HG03457 (cell line): ENCODE measurements around the gene RGS7.
"Not testable (repeated sequence)": the region's sequence is repeated elsewhere in the genome, so short reads cannot be mapped to it uniquely, and the experiment has no call there.

Experiments
- ATAC-seq: cut with Tn5 transposase; IDR thresholded peaks from one replicate; pipeline ENCODE4 v1.9.1; 2021; ENCODE audit warnings: moderate number of reproducible peaks; ENCODE audit not compliant: unreplicated experiment

Gene RGS7

DNA sequence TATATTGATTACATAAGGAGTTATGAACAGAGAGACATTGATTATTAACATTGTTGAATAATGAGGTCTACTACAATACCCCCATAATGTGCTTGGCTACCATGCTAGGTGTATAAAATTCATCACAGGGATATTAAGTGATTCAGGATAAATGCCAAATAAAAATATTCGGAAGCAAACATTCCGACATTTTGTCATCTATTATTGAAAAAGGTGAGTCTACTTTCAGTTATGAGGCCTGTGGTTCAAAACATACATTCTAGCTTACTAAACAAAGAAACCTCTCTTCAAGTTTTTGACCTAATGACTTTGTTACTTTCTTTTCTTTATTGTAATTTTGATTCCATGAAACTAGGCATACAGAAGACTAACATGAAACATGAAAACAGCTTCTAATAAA is 554.7 kb downstream of the RGS7 start:
- no peak for ATAC-seq

DNA sequence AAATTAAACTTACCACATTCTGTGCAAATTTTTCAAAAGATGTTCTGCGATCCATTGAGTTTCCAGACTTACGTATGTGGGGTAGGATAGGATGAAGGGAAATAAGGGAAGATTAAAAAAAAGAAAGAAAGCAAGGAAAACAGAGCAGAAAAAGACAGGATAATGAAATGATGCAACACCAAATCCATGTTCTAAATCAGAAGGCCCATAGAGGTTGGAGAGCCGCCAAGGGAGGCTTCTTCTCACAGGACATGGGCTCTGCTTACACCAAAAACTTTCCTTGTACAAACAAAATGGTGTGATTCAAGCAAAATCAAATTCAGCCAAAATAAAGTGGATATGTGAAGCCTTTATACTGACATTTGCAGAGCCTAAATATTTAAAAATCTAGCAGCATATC is 555.6 kb downstream of the RGS7 start:
- no peak for ATAC-seq

DNA sequence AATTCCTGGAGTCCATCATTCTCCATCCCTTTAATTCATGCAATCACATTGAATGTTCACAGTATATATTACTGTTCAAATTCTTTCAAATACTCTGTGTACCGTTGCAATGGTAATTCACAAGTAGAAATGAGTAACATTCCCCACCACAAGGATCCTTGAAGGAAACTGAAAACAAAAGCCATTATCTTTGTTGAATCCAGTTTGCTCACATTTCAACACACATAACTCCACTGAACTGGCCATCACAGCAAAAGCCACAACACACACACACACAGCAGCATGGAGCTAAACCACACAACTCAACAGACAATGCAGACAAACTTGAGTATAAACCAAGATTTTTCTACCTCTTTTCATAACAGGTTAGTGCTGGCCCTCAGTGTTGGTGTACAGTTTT is 556.7 kb downstream of the RGS7 start:
- no peak for ATAC-seq

DNA sequence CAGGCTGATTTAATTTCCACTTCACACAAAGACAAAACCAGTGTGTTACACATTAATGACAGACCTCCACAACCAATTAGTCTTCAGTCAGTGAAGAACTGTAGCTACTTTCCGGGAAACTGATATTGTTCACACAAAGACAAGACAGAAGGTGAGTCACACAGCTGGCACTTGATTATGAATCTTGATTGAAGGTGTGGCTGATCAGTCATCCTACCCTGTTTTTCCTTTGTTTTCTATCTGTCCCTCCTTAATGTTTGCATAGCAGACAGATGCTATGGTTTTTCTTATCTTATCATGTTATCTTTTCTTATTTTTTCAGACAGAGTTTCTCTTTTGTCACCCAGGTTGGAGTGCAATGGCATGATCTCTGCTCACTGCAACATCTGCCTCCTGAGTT is 560.0 kb downstream of the RGS7 start:
- ATAC-seq = no peak

DNA sequence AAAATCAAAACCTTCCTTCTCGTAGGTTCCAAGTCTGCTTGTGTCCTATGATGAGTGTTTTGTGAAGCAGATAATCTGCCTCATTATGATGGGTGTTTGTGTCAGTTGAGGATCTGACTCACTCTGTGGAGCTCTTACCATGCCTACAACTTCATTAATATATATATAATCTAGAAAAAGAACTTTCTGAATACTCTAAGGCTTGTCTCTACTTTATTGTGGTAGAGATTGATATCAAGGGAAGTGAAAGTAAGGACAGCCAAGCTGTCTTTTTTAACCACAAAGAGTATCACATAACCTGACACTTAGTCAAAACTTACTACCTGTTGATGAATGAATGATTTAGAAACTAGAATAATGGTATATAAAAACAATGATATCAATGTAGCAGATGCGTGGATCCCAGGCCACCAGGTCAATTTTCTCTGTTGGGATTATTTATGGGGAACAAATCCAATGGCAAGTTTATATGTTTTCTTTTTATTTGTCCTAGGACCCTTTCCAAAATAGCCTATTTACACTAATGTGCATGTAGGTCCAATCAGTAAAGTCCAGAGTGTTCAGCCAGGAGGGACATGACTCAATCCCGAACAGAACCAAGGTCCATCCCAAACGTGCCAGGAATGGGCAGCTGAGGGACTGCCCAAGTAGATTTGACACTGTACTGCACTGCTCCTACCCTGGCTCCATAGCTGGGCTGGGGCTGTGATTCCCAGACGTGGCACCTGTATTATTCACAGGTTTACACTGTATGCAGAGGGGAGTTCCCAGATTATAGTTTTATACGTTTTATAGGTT is 562.8 kb downstream of the RGS7 start:
- ATAC-seq = no peak

DNA sequence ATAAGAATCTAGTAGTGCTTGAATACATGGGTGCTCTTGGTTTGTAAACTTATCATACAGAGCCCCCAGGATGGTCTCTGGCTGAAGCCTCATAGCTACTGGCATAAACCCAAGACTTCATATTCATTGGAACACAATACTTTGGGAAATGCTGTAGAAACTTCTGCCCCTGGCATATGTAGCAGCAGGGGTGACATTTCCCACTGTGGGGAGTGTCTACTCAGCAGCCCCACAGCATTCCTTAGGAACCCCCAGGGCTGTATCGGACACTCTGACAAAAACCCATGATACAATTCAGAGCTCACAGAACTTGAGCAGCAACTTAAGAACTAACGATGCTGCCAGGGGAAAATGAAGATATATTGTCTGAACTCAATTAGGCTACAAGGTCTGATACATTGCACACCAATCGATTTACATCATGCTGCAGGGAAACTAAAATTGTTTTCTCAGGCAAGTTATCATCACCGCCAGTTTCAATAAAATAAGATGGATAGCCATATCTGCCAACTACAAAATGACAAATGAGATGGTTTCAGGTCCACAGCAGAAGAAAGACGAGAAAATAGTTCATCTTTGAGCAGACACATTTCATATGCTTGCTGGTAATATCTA is 564.0 kb downstream of the RGS7 start:
- ATAC-seq = no peak

DNA sequence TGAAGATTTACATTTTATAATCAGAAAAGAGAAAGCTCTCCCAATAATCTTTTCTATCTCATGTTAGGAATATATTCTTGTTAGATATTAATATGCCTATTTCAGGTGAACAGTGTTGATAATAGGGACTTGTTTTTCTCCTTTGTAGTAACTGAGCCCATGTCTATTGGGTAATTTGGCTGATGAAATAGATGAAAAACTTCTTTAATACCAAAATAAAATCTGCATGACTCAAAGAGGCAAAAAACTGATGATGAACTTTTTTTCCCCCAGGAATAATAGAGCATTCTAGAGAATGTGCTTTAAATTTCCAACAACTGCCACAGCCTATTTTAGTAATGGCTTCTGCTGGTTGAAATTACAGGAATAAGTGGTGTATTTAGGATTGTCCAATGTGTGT is 566.1 kb downstream of the RGS7 start:
- ATAC-seq = no peak

DNA sequence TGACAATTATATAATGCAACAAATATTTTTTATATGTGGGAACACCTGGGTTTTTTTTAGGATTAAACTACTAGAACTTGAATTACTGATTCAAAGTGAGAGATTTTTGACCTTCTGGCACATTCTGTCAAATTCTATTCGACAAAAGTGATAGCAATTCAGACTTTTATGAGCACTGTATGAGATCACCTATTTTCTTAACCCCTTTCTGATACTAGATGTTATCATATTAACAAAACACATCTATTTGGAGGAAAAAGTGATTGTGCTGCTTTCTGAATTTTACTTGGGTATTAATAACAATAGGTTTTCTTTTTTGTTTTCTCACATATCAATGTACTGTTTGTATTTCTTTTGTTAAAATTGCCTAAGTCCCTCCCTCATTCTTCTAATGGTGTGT is 570.1 kb downstream of the RGS7 start:
- ATAC-seq = no peak

DNA sequence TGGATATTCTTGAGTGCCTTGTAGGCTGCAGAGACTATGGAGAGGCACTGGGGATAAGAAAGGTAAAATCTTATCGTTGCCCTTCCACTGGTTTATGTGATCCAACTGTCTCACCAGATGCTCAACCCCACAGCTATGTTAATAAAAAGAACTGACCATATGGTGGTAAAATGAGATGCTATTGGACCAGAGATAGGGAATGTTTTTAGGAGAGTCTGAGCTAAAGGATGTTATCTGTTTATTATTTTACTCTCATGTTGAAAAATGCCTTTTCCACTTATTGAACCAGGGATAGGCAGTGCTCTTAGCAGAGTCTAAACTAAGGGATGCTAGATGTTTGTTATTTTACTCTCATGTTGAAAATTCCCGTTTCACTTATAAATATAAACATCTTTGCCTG is 572.2 kb downstream of the RGS7 start:
- no peak for ATAC-seq

DNA sequence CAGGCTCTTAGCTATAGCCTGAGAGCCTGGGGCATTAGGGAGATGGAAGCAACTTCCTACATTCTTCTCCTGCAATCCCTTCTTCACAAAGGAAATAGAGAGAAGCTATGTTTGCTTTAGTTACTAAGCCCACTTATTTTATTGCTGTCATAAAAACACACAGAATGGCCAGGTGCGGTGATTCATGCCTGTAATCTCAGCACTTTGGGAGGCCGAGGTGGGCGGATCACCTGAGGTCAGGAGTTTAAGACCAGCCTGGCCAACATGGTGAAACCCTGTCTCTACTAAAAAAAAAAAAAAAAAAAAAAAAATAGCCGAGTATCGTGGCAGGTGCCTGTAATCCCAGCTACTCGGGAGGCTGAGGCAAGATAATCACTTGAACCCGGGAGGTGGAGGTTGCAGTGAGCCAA is 573.3 kb downstream of the RGS7 start:
- ATAC-seq = not testable (repeated sequence)

DNA sequence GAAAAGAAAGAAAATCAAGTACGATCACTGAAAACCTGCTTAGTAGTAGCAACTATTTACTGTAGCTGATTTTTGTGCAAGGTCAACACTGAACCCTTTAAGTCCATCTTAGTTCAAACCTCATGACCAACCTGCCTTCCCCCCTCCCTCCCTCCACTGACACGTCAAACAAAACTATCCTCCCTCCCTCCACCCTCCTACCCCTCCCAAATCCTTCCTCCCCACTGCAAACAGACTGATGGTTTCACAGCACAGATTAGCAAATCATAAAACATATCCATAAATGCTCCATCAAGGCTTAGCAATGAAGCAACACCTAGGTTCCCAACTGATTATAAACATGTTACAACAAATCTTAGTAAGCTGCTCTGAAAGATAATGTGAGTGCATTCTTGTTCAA is 580.8 kb downstream of the RGS7 start:
- no peak for ATAC-seq

DNA sequence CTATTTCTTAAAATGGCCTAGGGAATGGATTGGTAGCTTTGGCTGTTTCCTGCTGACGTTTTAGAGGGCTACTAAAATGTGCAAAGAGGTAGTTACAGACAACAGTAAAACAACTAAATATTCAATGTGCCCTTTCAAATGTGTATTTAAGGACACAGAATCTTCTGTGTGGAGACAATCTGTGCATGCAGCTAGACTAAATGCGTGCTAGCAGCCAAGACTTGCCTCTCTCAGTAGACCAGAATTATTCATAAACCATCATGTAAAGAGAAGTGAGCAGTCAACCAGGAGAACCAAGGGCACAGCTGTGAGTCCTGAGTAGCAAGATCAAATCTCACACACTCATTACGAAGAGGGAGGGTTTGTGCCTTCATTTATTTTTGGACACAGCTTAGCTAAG is 584.9 kb downstream of the RGS7 start:
- no peak for ATAC-seq

DNA sequence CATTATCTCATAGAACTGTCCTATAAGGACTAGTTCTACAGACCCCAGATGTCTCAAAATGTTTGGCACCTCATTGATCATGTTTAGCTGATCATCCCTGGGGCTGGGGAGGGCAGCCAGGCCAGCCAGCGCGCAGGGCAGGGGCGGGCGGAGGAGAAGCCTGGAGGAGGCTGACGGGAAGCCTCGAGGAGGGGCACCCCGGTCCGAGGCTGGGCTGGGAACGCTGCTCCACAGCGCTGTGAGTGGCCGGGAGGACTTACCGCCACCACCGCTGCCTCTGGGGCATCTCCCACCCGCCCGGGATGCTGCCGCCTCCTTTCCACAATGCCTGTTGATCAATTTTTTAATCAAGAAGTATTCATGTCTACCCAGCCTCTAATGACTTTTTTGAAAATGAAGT is 585.6 kb downstream of the RGS7 start:
- ATAC-seq = no peak

DNA sequence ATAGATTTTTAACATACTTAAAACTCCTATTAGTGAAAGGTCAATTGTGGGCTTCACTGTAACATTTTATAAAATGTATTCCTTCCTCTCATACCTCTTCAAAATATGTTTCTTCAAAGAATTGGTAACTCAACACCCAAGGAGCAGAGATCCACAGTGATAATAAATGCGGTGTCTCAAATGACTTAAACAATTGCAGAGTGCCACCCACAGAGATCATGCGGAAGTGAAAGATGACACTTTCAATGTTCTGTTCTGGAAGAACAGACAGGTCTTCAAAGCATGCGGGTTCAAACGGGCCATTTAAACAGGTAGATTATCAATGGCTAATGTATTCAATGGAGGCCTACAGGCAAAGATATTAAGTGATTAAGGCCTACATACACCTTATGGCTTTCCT is 588.0 kb downstream of the RGS7 start:
- no peak for ATAC-seq

DNA sequence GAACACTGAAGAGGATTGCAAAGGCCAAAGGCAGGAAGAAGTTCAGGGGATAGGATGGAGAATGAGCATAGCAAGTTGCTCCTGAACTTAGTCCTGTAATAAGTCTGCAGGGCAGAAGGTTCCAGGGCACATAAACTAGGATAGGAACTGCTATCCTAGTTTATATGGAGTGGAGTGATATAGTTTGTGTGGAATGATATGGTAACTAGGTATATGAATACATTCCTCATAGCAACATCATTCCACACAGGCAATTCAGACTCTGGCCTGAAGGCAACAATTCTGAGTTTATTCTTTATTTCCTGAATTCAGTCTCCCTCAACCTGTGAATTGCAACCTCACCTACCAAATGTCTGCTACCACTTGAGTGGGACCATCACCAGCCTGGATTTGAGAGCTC is 590.2 kb downstream of the RGS7 start:
- ATAC-seq = no peak

DNA sequence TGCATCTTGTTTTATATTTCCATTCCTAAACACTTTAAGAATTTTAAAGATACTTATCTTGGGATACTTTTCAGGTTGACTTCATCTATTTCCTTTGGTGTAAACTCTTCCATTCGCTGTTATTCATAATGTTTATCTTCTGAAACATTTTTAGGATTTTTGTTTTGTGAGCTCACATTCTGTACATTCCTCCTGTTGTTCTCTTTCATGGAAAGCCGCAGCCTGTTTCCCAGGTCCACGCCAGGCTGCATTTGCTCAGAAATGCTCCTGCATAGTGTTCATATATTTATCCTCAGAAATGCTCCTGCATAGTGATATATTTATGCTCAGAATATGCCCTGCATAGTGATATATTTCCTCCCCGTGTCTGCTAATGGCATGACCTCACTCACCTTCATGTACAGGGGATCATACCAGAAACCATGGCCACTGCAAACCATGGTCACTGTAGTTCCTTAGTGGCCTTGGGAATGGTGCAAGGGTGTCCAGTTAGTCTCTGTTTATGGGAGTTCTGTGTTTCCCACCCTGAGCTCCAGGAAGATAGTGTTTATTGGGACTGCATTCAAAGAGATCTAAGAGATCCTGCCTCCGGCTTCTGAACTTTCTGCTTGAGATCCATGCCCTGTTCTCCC is 591.2 kb downstream of the RGS7 start:
- ATAC-seq = no peak

DNA sequence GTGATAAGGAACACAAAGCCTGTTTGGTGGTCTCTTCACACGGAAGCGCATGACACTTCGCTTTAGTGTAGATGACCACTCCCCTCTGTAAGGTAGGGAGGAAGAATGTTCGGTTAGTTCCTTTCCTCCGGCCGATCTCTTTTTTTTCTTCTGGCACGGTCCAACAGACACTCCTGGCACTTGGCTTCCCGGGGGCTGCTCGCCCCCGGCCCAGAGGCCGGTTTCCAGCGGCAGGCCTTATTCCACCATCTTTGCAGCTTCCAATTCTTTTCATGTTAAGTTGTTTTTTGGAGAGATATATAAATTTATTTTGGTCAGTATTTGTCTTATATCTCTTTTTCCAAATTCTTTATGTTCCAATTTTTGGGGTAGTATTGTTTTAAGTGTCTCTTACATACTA is 593.2 kb downstream of the RGS7 start:
- ATAC-seq = no peak

DNA sequence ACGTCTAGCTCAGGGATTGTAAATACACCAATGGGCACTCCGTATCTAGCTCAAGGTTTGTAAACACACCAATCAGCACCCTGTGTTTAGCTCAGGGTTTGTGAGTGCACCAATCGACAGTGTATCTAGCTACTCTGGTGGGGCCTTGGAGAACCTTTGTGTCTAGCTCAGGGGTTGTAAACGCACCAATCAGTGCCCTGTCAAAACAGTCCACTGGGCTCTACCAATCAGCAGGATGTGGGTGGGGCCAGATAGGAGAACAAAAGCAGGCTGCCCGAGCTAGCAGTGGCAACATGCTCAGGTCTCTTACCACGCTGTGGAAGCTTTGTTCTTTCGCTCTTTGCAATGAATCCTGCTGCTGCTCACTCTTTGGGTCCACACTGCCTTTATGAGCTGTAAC is 593.9 kb downstream of the RGS7 start:
- ATAC-seq = not testable (repeated sequence)

DNA sequence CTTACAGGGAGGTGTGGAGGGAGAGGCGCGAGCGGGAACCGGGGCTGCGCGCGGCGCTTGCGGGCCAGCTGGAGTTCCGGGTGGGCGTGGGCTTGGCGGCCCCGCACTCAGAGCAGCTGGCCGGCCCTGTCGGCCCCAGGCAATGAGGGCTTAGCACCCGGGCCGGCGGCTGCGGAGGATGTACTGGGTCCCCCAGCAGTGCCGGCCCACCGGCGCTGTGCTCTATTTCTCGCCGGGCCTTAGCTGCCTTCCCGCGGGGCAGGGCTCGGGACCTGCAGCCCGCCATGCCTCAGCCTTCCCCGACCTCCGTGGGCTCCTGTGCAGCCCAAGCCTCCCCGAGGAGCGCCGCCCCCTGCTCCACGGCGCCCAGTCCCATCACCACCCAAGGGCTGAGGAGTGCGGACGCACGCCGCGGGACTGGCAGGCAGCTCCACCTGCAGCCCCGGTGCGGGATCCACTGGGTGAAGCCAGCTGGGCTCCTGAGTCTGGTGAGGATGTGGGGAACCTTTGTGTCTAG is 594.5 kb downstream of the RGS7 start:
- not testable (repeated sequence) for ATAC-seq

DNA sequence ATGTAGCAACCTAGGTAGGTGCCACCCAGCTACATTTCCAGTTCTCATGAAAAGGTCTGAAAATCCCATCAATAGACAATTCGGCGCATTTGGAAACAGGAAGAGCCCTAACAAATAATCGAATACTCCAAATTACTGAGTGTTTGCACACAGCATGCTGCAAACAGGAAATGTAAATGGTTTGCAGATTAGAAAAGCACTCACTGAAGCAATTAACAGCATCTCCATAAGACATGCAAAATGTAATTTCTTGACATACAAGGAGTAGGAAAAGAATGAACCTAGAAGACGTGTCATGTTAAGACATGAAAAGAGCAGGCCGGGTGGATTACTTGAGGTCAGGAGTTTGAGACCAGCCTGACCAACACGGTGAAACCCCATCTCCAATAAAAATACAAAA is 598.2 kb downstream of the RGS7 start:
- ATAC-seq = not testable (repeated sequence)

DNA sequence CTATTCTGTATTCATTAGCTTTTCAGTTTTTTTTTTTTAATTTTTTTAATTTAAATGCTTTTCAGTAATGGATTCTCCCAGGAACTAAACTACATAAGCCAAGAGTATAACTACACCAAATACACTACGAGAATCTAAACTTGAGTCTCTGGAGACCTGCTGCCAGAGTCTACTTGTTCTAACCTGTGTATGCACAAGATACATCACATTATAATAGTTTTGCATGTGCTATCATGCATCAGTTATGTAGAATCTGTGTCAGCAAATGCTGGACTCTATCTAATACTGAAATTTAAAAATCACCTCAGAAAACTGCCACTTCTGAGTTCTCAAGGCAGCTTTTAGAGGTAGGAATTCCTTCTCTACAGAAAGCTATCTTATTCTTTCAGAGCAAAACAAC is 598.7 kb downstream of the RGS7 start:
- no peak for ATAC-seq

DNA sequence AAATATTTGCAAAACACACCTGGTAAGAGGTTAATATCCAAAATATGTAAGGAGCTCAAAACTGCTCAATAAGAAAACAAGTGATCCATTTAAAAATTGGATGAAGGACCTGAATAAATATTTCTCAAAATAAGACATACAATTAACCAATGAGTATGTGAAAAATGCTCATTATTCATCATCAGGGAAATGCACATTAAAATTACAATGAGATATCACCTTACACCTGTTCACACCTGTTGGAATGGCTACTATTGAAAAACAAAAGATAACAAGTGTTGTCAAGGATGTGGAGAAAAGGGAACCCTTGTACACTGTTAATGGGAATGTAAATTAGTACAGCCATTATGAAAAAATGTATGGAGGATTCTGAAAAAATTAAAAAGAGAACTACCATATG is 609.1 kb downstream of the RGS7 start:
- no peak for ATAC-seq
